ENCODE results near the gene RFX4.

GRCh38 chr12:106757623-106758348, 175.0 kb downstream of the RFX4 start:
- TF ChIP-seq CTCF (IDR thresholded peaks at IDR 0.05 in 4 of 5, conservative IDR thresholded peaks at IDR 0.05 in 1 of 5): no peak
- TF ChIP-seq POLR2A (IDR thresholded peaks at IDR 0.05): no peak

Data from gastrocnemius medialis (tissue), 4 donors.